RWPE1 (cell line): ENCODE measurements around the gene UGT1A4.
"Not testable (repeated sequence)": the region's sequence is repeated elsewhere in the genome, so short reads cannot be mapped to it uniquely, and the experiment has no call there.

ENCODE experiments used
- CTCF ChIA-PET: fragments of 350-600 bp; sonication (Branson Sonifier 250); formaldehyde crosslinking; extraction: SDS; loops from one replicate; lab custom pipeline; 2021; lab: Yijun Ruan, JAX
- POLR2A ChIA-PET: fragments of 400-600 bp; formaldehyde crosslinking; extraction: SDS; loops from one replicate; lab custom pipeline; 2020; ENCODE audit warnings: antibody characterized with exemption; ENCODE audit not compliant: low non-redundant PET; lab: Yijun Ruan, JAX
- DNase-seq: peaks from one replicate; pipeline ENCODE4 v3.0.0; 2012; ENCODE audit warnings: low spot score
- H3K27ac ChIP-seq: fragments of 450-650 bp; 2 replicates; pipeline ENCODE4 v1.5.1; 2017
- CTCF ChIP-seq: fragments of 450-650 bp; conservative IDR thresholded peaks from 2 replicates; pipeline ENCODE4 v1.5.1; 2017; ENCODE audit warnings: low read depth, mild to moderate bottlenecking

Gene UGT1A4

GRCh38 chr2:233712611-233713261 is 5.8 kb upstream of the UGT1A4 start, which contains the start of gene UGT1A5:
UGT1A5 (plus strand) TSS chr2:233712907; CDS start chr2:233712992, 85 bp downstream.
- TF ChIP-seq CTCF, result no peak
- no peak within 1 kb of the TSS for H3K27ac ChIP-seq
- no peak for DNase-seq
- CTCF ChIA-PET, result interaction anchor here (0.5 kb wide), 1 partner anchor 263 kb away, joined by 3 read pairs; no protein-coding TSS in a partner anchor
- POLR2A ChIA-PET, result no interaction called here

GRCh38 chr2:233713262-233713615 is 5.3 kb upstream of the UGT1A4 start:
- no peak for DNase-seq
- no peak overlapping the region for H3K27ac ChIP-seq
- ChIA-PET CTCF (interaction anchor here (0.5 kb wide), 1 partner anchor 264 kb away, joined by 3 read pairs; no protein-coding TSS in a partner anchor), POLR2A (no interaction called here)
- TF ChIP-seq CTCF, result no peak

- no peak for DNase-seq
Measured at GRCh38 chr2:233714121-233714520, 4.4 kb upstream of the UGT1A4 start.

GRCh38 chr2:233728723-233729301 is 10.3 kb downstream of the UGT1A4 start, which contains the start of gene UGT1A3:
UGT1A3 (plus strand) TSS chr2:233729042; CDS start chr2:233729127, 85 bp downstream.
- DNase-seq, result no peak
- POLR2A ChIA-PET, result no interaction called here
- CTCF ChIA-PET, result no interaction called here
- no peak for TF ChIP-seq CTCF
- H3K27ac ChIP-seq, result no peak within 1 kb of the TSS

More at GRCh38 chr2:233714121-233714520, 4.4 kb upstream of the UGT1A4 start:
- CTCF ChIA-PET, result no interaction called here
- no peak overlapping the region for H3K27ac ChIP-seq
- POLR2A ChIA-PET, result no interaction called here
- no peak for TF ChIP-seq CTCF

GRCh38 chr2:233736868-233737653 is 18.5 kb downstream of the UGT1A4 start:
- DNase-seq, CTCF ChIA-PET, H3K27ac ChIP-seq, POLR2A ChIA-PET: not testable (repeated sequence)

GRCh38 chr2:233740870-233741269 is 22.3 kb downstream of the UGT1A4 start:
- CTCF ChIA-PET, result interaction anchor here (0.8 kb wide), 1 partner anchor 29 kb away, joined by 3 read pairs; no protein-coding TSS in a partner anchor
- no peak for TF ChIP-seq CTCF
- POLR2A ChIA-PET, result no interaction called here
- no peak for DNase-seq
- no peak overlapping the region for H3K27ac ChIP-seq
